IMR-90 (cell line): ENCODE measurements around the gene TCEAL3. TPM values are rescaled to one million over a fixed set of nuclear protein-coding genes. Genes with fewer than 3 reads are reported as not detected.
"Not testable (repeated sequence)": the region's sequence is repeated elsewhere in the genome, so short reads cannot be mapped to it uniquely, and the experiment has no call there.

Experiments used
- ATAC-seq: fragments of 200-7000 bp; cut with Tn5 transposase; 2 replicates; pipeline ENCODE4 v1.9.1; 2020; ENCODE audit warnings: low read depth, mild to moderate bottlenecking, moderate library complexity
- BruUV-seq: library from RNA; stranded (reverse); fragments of 400-500 nt; replicated peaks from 2 replicates; lab custom pipeline; 2021; lab: Mats Ljungman, UMichigan
- CTCF ChIA-PET: fragments of 300-600 bp; formaldehyde crosslinking; extraction: SDS; loops from one replicate; lab custom pipeline; 2021; ENCODE audit warnings: antibody characterized with exemption; lab: Yijun Ruan, JAX
- POLR2A ChIA-PET: fragments of 300-600 bp; sonication (Branson Sonifier 250); formaldehyde crosslinking; loops from one replicate; lab custom pipeline; 2022; ENCODE audit warnings: antibody characterized with exemption; ENCODE audit not compliant: unreplicated experiment; lab: Charles Lee
- DNase-seq: peaks from one replicate; pipeline ENCODE4 v3.0.0; 2013
- H2AFZ ChIP-seq: replicated peaks from 2 replicates; pipeline ENCODE3; 2013; ENCODE audit warnings: low read length, mild to moderate bottlenecking; ENCODE audit not compliant: poor library complexity
- H2AK5ac ChIP-seq: 2 replicates; pipeline ENCODE4 v1.6.1; 2013; ENCODE audit warnings: low read depth, low read length, inconsistent platforms
- H2AK9ac ChIP-seq: replicated peaks from 2 replicates; pipeline ENCODE3; 2013; ENCODE audit warnings: mild to moderate bottlenecking, low read depth, low read length, moderate library complexity; ENCODE audit not compliant: poor library complexity
- H2BK120ac ChIP-seq: 2 replicates; pipeline ENCODE4 v1.6.1; 2013; ENCODE audit warnings: low read depth, low read length, inconsistent platforms
- H2BK15ac ChIP-seq: 3 replicates; pipeline ENCODE4 v1.6.1; 2013; ENCODE audit warnings: low read depth, low read length, inconsistent platforms
- H2BK20ac ChIP-seq: 2 replicates; pipeline ENCODE4 v1.6.1; 2013; ENCODE audit warnings: low read depth, mild to moderate bottlenecking, inconsistent platforms, low read length, moderate library complexity
- H2BK5ac ChIP-seq: 2 replicates; pipeline ENCODE4 v1.6.1; 2013; ENCODE audit warnings: mild to moderate bottlenecking, low read depth, low read length, inconsistent platforms; ENCODE audit not compliant: poor library complexity, severe bottlenecking
- H3K14ac ChIP-seq: replicated peaks from 2 replicates; pipeline ENCODE4 v1.6.1; 2013; ENCODE audit warnings: low read depth, low read length, inconsistent platforms
- H3K18ac ChIP-seq: 2 replicates; pipeline ENCODE4 v1.6.1; 2013; ENCODE audit warnings: low read depth, low read length, control low read depth
- H3K23ac ChIP-seq: 2 replicates; pipeline ENCODE4 v1.6.1; 2013; ENCODE audit warnings: low read depth, low read length, inconsistent platforms
- H3K27ac ChIP-seq: 2 replicates; pipeline ENCODE4 v1.5.1; 2013; ENCODE audit warnings: mild to moderate bottlenecking, control low read depth, low read length; ENCODE audit not compliant: insufficient read depth
- H3K27me3 ChIP-seq: 2 replicates; pipeline ENCODE4 v1.6.1; 2013; ENCODE audit warnings: low read length; ENCODE audit not compliant: control insufficient read depth, insufficient read depth
- H3K36me3 ChIP-seq: 2 replicates; pipeline ENCODE4 v1.6.1; 2013; ENCODE audit warnings: low read length, mixed read lengths; ENCODE audit not compliant: control insufficient read depth, insufficient read depth
- H3K4ac ChIP-seq: 2 replicates; pipeline ENCODE4 v1.6.1; 2013; ENCODE audit warnings: low read depth, low read length, inconsistent platforms
- H3K4me1 ChIP-seq: 2 replicates; pipeline ENCODE4 v1.6.1; 2013; ENCODE audit warnings: low read length, mixed read lengths; ENCODE audit not compliant: control insufficient read depth, insufficient read depth
- H3K4me2 ChIP-seq: 2 replicates; pipeline ENCODE4 v1.6.1; 2013; ENCODE audit warnings: low read depth, mild to moderate bottlenecking, control low read depth, low read length, moderate library complexity
- H3K4me3 ChIP-seq: 2 replicates; pipeline ENCODE4 v1.5.1; 2013; ENCODE audit warnings: low read depth, mild to moderate bottlenecking, control low read depth, low read length, moderate library complexity; ENCODE audit not compliant: insufficient read depth
- H3K56ac ChIP-seq: 2 replicates; pipeline ENCODE4 v1.6.1; 2013; ENCODE audit warnings: low read length, inconsistent platforms; ENCODE audit not compliant: insufficient read depth; ENCODE audit errors: extremely low read depth
- H3K79me1 ChIP-seq, 2 experiments: 2 replicates each; pipeline ENCODE4 v1.6.1; 2013; ENCODE audit warnings: low read length in 2 of 2, inconsistent platforms in 1 of 2, low read depth in 1 of 2
- H3K9ac ChIP-seq: 2 replicates; pipeline ENCODE4 v1.6.1; 2013; ENCODE audit warnings: low read depth, low read length, control low read depth
- H3K9me1 ChIP-seq: 2 replicates; pipeline ENCODE4 v1.6.1; 2013; ENCODE audit warnings: low read length, inconsistent platforms; ENCODE audit not compliant: insufficient read depth
- H3K9me3 ChIP-seq: 2 replicates; pipeline ENCODE4 v1.6.1; 2013; ENCODE audit warnings: low read length; ENCODE audit not compliant: control insufficient read depth, insufficient read depth
- H4K20me1 ChIP-seq: 2 replicates; pipeline ENCODE4 v1.6.1; 2013; ENCODE audit warnings: low read length, inconsistent platforms; ENCODE audit not compliant: insufficient read depth
- H4K5ac ChIP-seq: 2 replicates; pipeline ENCODE4 v1.6.1; 2013; ENCODE audit warnings: mild to moderate bottlenecking, low read depth, low read length, control low read depth
- H4K8ac ChIP-seq, 2 experiments: 2 replicates each; pipeline ENCODE4 v1.6.1; 2013; ENCODE audit warnings: low read depth in 2 of 2, low read length in 2 of 2, control low read depth in 1 of 2, inconsistent platforms in 1 of 2
- H4K91ac ChIP-seq: 2 replicates; pipeline ENCODE4 v1.6.1; 2013; ENCODE audit warnings: low read depth, low read length, inconsistent platforms; ENCODE audit not compliant: insufficient read depth
- WGBS, 2 experiments: methylation state at CpG; one replicate each; pipeline versions ENCODE4 v1.1.5 to v1.1.7; 2013; ENCODE audit warnings: missing lambda C conversion rate in 2 of 2; ENCODE audit not compliant: insufficient read length in 1 of 2; ENCODE audit errors: extremely low coverage in 2 of 2; 5-methylcytosine and 5-hydroxymethylcytosine counted together
- dilution Hi-C: fragments of 300-500 bp; cut with HindIII; formaldehyde crosslinking; loops from one replicate; pipeline ENCODE4 v1.14.3; 2018; ENCODE audit warnings: low sequenced_read_pairs; ENCODE audit not compliant: unreplicated experiment
- in situ Hi-C: fragments of 300-500 bp; cut with MboI; formaldehyde crosslinking; loops from 3 replicates; pipeline ENCODE4 v1.14.3; 2019; ENCODE audit warnings: low sequenced_read_pairs, inconsistent platforms, mixed read lengths
- intact Hi-C: fragments of 100-400 bp; cut with micrococcal nuclease; formaldehyde crosslinking; loops from 2 replicates; pipeline ENCODE4 v1.10.0; 2022
- polyA plus RNA-seq, 3 experiments: library from polyadenylated mRNA; depleted of rRNA; stranded (reverse); fragments of >200 nt; gene quantifications; 2 replicates each; pipeline ENCODE4 v1.2.3, GENCODE V29; 2012; ENCODE audit warnings: low replicate concordance in 1 of 3
- total RNA-seq: library from RNA; depleted of rRNA; stranded (reverse); fragments of >200 nt; gene quantifications from 2 replicates; pipeline ENCODE4 v1.2.3, GENCODE V29; 2012

Gene TCEAL3
- total and polyA plus RNA-seq, 2 of the 4 experiments (the other 2 are of a cell fraction): 3.2 to 24.2 TPM

DNA sequence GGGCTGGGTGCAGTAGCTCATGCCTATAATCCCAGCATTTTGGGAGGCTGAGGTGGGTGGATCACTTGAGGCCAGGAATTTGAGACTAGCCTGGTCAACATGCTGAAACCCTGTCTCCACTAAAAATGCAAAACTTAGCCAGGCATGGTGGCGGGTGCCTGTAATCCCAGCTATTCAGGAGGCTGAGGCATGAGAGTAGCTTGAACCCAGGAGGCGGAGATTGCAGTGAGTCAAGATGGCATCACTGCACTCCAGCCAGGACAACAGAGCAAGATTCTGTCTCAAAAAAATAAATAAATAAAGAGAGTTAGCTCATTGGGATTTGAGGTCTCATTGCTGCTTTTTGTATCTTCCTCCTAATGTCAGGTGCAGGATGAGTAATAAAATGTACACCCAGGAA, 49.3 kb downstream of the TCEAL3 start:
- H3K4me3 ChIP-seq, H3K18ac ChIP-seq, dilution Hi-C loops, H4K91ac ChIP-seq, H3K23ac ChIP-seq, intact Hi-C loops, H2BK20ac ChIP-seq, H4K5ac ChIP-seq, H3K4ac ChIP-seq, H3K27me3 ChIP-seq, H2AFZ ChIP-seq, H3K4me2 ChIP-seq, POLR2A ChIA-PET, BruUV-seq, H2BK15ac ChIP-seq, H3K9ac ChIP-seq, in situ Hi-C loops, H4K8ac ChIP-seq, H3K4me1 ChIP-seq, H3K56ac ChIP-seq, H3K9me3 ChIP-seq, H3K36me3 ChIP-seq, H4K20me1 ChIP-seq, H2BK120ac ChIP-seq, DNase-seq, H2AK9ac ChIP-seq, H3K14ac ChIP-seq, H2AK5ac ChIP-seq, H3K9me1 ChIP-seq, H3K79me1 ChIP-seq, H3K27ac ChIP-seq: not testable (repeated sequence)
- peak; percentile 42 for ATAC-seq
- peak overlapping the region; percentile 48 for H2BK5ac ChIP-seq
- CTCF ChIA-PET: interaction anchor here (0.8 kb wide), 1 partner anchor 16 kb away, joined by 3 read pairs; no protein-coding TSS in a partner anchor
- WGBS, 2 experiments: no CpG with 5 or more reads among the region's 2 CpGs
